Measurements from ENCODE around the gene RAPGEF1.
"Not testable (repeated sequence)": the region's sequence is repeated elsewhere in the genome, so short reads cannot be mapped to it uniquely, and the experiment has no call there.

GRCh38 chr9:131683094-131683493 lies 56.8 kb downstream of the RAPGEF1 start:
- not testable (repeated sequence) for TF ChIP-seq EZH2 (IDR thresholded peaks at IDR 0.05; ENCODE audit: low read length, missing control alignments); CTCF (conservative IDR thresholded peaks at IDR 0.05 in 1 of 2, IDR thresholded peaks at IDR 0.05 in 1 of 2; ENCODE audit: low read depth in 1 of 2, low read length in 2 of 2)

All from fibroblast of lung (primary cell).